ENCODE measurements around the gene CENPC. TPM values are rescaled to one million over a fixed set of nuclear protein-coding genes. Genes with fewer than 3 reads are reported as not detected.
"Not testable (repeated sequence)": the region's sequence is repeated elsewhere in the genome, so short reads cannot be mapped to it uniquely, and the experiment has no call there.

The CENPC gene
- total RNA-seq, 1 experiment from 2014 or later = 19.7 TPM

DNA sequence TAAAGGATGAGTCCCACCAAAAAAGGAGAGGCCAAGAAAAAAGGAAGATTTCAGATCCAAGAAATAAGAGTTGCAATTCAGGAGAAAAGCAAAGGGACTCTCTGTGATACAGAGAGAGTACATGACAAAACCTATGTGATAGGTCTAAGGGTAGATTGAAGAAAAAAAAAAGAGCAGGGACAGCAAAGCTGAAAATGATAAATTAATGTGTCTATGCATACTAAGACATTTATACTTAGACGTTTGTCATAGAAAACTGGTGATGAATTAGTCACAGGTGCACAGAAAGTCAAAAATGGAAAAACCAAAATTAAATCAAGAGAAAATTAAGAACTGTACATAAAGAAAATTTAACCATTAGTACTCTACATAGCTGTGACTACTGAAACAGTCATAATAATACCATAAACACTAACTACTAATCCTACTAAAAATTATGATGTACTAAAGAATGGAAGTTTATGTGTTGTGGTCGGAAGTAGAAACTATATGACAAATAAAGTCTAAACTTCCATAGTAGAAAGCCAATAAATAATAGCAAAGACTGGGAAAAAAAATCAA lies 9.9 kb downstream of the CENPC start:
- H3K36me3 ChIP-seq (ENCODE audit: control insufficient read depth, insufficient read depth, low read length) = no peaks in the 10 kb centered on the region

DNA sequence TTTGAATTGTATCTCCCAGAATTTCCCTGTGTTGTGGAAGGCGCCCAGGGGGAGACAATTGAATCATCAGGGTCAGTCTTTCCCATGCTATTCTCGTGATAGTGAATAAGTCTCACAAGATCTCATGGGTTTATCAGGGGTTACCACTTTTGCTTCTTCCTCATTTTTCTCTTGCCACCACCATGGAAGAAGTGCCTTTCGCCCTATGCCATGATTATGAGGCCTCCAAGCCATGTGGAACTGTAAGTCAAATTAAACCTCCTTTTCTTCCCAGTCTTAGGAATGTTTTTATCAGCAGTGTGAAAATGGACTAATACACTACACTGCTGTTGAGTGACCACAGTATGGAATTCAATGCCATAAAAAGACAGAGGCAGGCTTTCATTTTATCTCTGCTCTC lies 12.2 kb downstream of the CENPC start:
- intact Hi-C loops (cut with micrococcal nuclease; ENCODE audit: unreplicated experiment) = no loop called here
- Histone ChIP-seq H3K4me1 (no peaks in the 10 kb centered on the region), H3K27me3 (replicated peaks; ENCODE audit: control insufficient read depth, insufficient read depth, low read length) (no peaks in the 10 kb centered on the region), H3K9me3 (no peaks in the 10 kb centered on the region), H3K4me3 (ENCODE audit: low read depth, low read length) (no peak overlapping the region), H3K36me3 (ENCODE audit: control insufficient read depth, insufficient read depth, low read length) (no peaks in the 10 kb centered on the region)
- Mint-ChIP-seq H3K27ac (ENCODE audit: unreplicated experiment) (no peak overlapping the region), H3K4me3 (ENCODE audit: unreplicated experiment) (no peak overlapping the region), H3K36me3 (ENCODE audit: insufficient read depth, unreplicated experiment) (peaks cover 50% of the 10 kb centered on the region), H3K4me1 (ENCODE audit: low read depth, unreplicated experiment) (no peaks in the 10 kb centered on the region), H3K9me3 (ENCODE audit: unreplicated experiment) (no peaks in the 10 kb centered on the region), H3K27me3 (ENCODE audit: insufficient read depth, unreplicated experiment) (no peaks in the 10 kb centered on the region)
- CTCF ChIA-PET = no interaction called here
- TF ChIP-seq, protein P1, sequence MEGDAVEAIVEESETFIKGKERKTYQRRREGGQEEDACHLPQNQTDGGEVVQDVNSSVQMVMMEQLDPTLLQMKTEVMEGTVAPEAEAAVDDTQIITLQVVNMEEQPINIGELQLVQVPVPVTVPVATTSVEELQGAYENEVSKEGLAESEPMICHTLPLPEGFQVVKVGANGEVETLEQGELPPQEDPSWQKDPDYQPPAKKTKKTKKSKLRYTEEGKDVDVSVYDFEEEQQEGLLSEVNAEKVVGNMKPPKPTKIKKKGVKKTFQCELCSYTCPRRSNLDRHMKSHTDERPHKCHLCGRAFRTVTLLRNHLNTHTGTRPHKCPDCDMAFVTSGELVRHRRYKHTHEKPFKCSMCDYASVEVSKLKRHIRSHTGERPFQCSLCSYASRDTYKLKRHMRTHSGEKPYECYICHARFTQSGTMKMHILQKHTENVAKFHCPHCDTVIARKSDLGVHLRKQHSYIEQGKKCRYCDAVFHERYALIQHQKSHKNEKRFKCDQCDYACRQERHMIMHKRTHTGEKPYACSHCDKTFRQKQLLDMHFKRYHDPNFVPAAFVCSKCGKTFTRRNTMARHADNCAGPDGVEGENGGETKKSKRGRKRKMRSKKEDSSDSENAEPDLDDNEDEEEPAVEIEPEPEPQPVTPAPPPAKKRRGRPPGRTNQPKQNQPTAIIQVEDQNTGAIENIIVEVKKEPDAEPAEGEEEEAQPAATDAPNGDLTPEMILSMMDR (IDR thresholded peaks at IDR 0.05; ENCODE audit: insufficient read depth in 1 of 2, low read depth in 1 of 2, low read length in 1 of 2, severe bottlenecking in 1 of 2, unreplicated experiment in 1 of 2) = no peak
- no peak for DNase-seq
- BruUV-seq (replicated peaks) = no TSS peak
- POLR2A ChIA-PET = no interaction called here

More for the DNA sequence above, 9.9 kb downstream of the CENPC start:
- ChIA-PET POLR2A (no interaction called here), CTCF (no interaction called here)
- no peaks in the 10 kb centered on the region for H3K4me1 Mint-ChIP-seq (ENCODE audit: low read depth, unreplicated experiment)
- H3K9me3 Mint-ChIP-seq (ENCODE audit: unreplicated experiment) = no peaks in the 10 kb centered on the region
- no peaks in the 10 kb centered on the region for H3K4me1 ChIP-seq
- H3K4me3 ChIP-seq (ENCODE audit: low read depth, low read length) = no peak overlapping the region
- no peaks in the 10 kb centered on the region for H3K27me3 ChIP-seq (replicated peaks; ENCODE audit: control insufficient read depth, insufficient read depth, low read length)
- TF ChIP-seq, protein P1 (IDR thresholded peaks at IDR 0.05; ENCODE audit: insufficient read depth in 1 of 2, low read depth in 1 of 2, low read length in 1 of 2, severe bottlenecking in 1 of 2, unreplicated experiment in 1 of 2) = no peak
- no peak overlapping the region for H3K27ac Mint-ChIP-seq (ENCODE audit: unreplicated experiment)
- H3K36me3 Mint-ChIP-seq (ENCODE audit: insufficient read depth, unreplicated experiment) = peaks cover 58% of the 10 kb centered on the region
- no peaks in the 10 kb centered on the region for H3K27me3 Mint-ChIP-seq (ENCODE audit: insufficient read depth, unreplicated experiment)
- BruUV-seq (replicated peaks) = no TSS peak
- intact Hi-C loops (cut with micrococcal nuclease; ENCODE audit: unreplicated experiment) = no loop called here
- H3K4me3 Mint-ChIP-seq (ENCODE audit: unreplicated experiment) = no peak overlapping the region
- H3K9me3 ChIP-seq = no peaks in the 10 kb centered on the region
- no peak for DNase-seq

DNA sequence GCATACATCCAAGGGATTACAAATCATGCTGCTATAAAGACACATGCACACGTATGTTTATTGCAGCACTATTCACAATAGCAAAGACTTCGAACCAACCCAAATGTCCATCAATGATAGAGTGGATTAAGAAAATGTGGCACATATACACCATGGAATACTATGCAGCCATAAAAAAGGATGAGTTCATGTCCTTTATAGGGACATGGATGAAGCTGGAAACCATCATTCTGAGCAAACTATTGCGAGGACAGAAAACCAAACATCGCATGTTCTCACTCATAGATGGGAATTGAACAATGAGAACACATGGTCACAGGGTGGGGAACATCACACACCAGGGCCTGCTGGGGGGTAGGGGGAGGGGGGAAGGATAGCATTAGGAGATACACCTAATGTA lies 12.9 kb downstream of the CENPC start:
- H3K9me3 ChIP-seq; H3K36me3 ChIP-seq (ENCODE audit: control insufficient read depth, insufficient read depth, low read length); H3K4me1 Mint-ChIP-seq (ENCODE audit: low read depth, unreplicated experiment); H3K4me3 Mint-ChIP-seq (ENCODE audit: unreplicated experiment); BruUV-seq (replicated peaks); intact Hi-C loops (cut with micrococcal nuclease; ENCODE audit: unreplicated experiment); H3K9me3 Mint-ChIP-seq (ENCODE audit: unreplicated experiment); H3K27ac Mint-ChIP-seq (ENCODE audit: unreplicated experiment); H3K4me1 ChIP-seq; H3K27me3 Mint-ChIP-seq (ENCODE audit: insufficient read depth, unreplicated experiment); H3K4me3 ChIP-seq (ENCODE audit: low read depth, low read length); DNase-seq; CTCF ChIA-PET; POLR2A ChIA-PET; H3K27me3 ChIP-seq (replicated peaks; ENCODE audit: control insufficient read depth, insufficient read depth, low read length): not testable (repeated sequence)
- peaks cover 50% of the 10 kb centered on the region for H3K36me3 Mint-ChIP-seq (ENCODE audit: insufficient read depth, unreplicated experiment)

Measured in Caco-2 (cell line).